Panc1 (cell line): Measurements from ENCODE around the gene KLF11. TPM values are rescaled to one million over a fixed set of nuclear protein-coding genes. Genes with fewer than 3 reads are reported as not detected.

ENCODE experiments used
- ATAC-seq: fragments of 200-7000 bp; cut with Tn5 transposase; 2 replicates; pipeline ENCODE4 v1.9.1; 2020; ENCODE audit warnings: mild to moderate bottlenecking, moderate library complexity
- BruUV-seq: library from RNA; stranded (reverse); fragments of 400-500 nt; replicated peaks from 2 replicates; lab custom pipeline; 2021; lab: Mats Ljungman, UMichigan
- CTCF ChIA-PET: fragments of 300-600 bp; sonication (Branson Sonifier 250); formaldehyde crosslinking; loops from one replicate; lab custom pipeline; 2022; ENCODE audit warnings: antibody characterized with exemption; lab: Charles Lee
- POLR2A ChIA-PET: fragments of 300-600 bp; sonication (Branson Sonifier 250); formaldehyde crosslinking; loops from one replicate; lab custom pipeline; 2022; ENCODE audit warnings: antibody characterized with exemption; lab: Charles Lee
- DNase-seq: peaks from one replicate; pipeline ENCODE4 v3.0.0-alpha.2; 2010; ENCODE audit warnings: low read depth, low spot score
- H3K27ac ChIP-seq: 2 replicates; pipeline ENCODE4 v1.5.1; 2011; ENCODE audit warnings: mild to moderate bottlenecking, low read length, inconsistent platforms
- H3K27me3 ChIP-seq: fragments of 200-500 bp; sonication (Bioruptor generic); 2 replicates; pipeline ENCODE4 v1.6.0; 2014; ENCODE audit warnings: low read length, inconsistent platforms; ENCODE audit not compliant: control insufficient read depth, insufficient read depth
- H3K36me3 ChIP-seq: fragments of 200-500 bp; sonication (Bioruptor generic); 2 replicates; pipeline ENCODE4 v1.5.1; 2014; ENCODE audit warnings: inconsistent platforms, mild to moderate bottlenecking, low read length, moderate library complexity; ENCODE audit not compliant: control insufficient read depth, insufficient read depth
- H3K4me1 ChIP-seq: 2 replicates; pipeline ENCODE4 v1.5.1; 2011; ENCODE audit warnings: inconsistent platforms, mild to moderate bottlenecking, low read length, moderate library complexity; ENCODE audit not compliant: control insufficient read depth, insufficient read depth
- H3K4me3 ChIP-seq, 2 experiments: 2 replicates each; pipeline ENCODE4 v1.5.1; 2011 to 2012; ENCODE audit warnings: low read depth in 2 of 2, low read length in 2 of 2, mild to moderate bottlenecking in 2 of 2, inconsistent platforms in 1 of 2, moderate library complexity in 1 of 2
- H3K9me3 ChIP-seq: fragments of 200-500 bp; sonication (Bioruptor generic); 2 replicates; pipeline ENCODE4 v1.5.1; 2014; ENCODE audit warnings: low read depth, mild to moderate bottlenecking, inconsistent platforms, low read length, moderate library complexity; ENCODE audit not compliant: control insufficient read depth, insufficient read depth
- CTCF ChIP-seq: fragments of 450-650 bp; IDR thresholded peaks from 2 replicates; pipeline ENCODE4 v1.5.1; 2017; ENCODE audit warnings: mild to moderate bottlenecking
- POLR2AphosphoS5 ChIP-seq: IDR thresholded peaks from 2 replicates; pipeline ENCODE4 v1.6.1; 2012; ENCODE audit warnings: mild to moderate bottlenecking, low read depth, low read length, moderate library complexity
- REST ChIP-seq, 2 experiments: IDR thresholded peaks; 2 replicates each; pipeline ENCODE4 v1.6.1; 2011 to 2012; ENCODE audit warnings: low read depth in 2 of 2, control low read depth in 1 of 2, low read length in 1 of 2, mild to moderate bottlenecking in 1 of 2, moderate library complexity in 1 of 2; ENCODE audit not compliant: insufficient read depth in 1 of 2
- SIN3A ChIP-seq: IDR thresholded peaks from 2 replicates; pipeline ENCODE4 v1.6.1; 2012; ENCODE audit warnings: low read depth, mild to moderate bottlenecking, low read length, moderate library complexity, borderline replicate concordance; ENCODE audit not compliant: insufficient read depth
- TCF7L2 ChIP-seq: IDR thresholded peaks from 2 replicates; pipeline ENCODE4 v1.6.1; 2011; ENCODE audit warnings: mild to moderate bottlenecking, low read depth, low read length, inconsistent platforms
- in situ Hi-C: cut with HindIII; loops from 2 replicates; pipeline ENCODE4 v1.10.0; 2016; ENCODE audit warnings: low sequenced_read_pairs, low pct_unique_long_range_greater_than_20kb
- intact Hi-C: fragments of 100-400 bp; cut with micrococcal nuclease; formaldehyde crosslinking; loops from one replicate; pipeline ENCODE4 v1.10.0; 2022; ENCODE audit not compliant: unreplicated experiment
- total RNA-seq: library from RNA; stranded (reverse); gene quantifications from one replicate; pipeline ENCODE4 v1.2.1, GENCODE V29; 2021; ENCODE audit not compliant: unreplicated experiment

The KLF11 gene
- total RNA-seq, 1 experiment from 2014 or later = 23.7 TPM

GRCh38 chr2:10063566-10063965 lies 20.2 kb downstream of the KLF11 start:
- ChIA-PET POLR2A (no interaction called here), CTCF (no interaction called here)
- BruUV-seq = no TSS peak
- Histone ChIP-seq H3K9me3 (no peaks in the 10 kb centered on the region), H3K27me3 (no peaks in the 10 kb centered on the region), H3K4me3 (no peak overlapping the region), H3K4me1 (no peaks in the 10 kb centered on the region), H3K27ac (no peak overlapping the region), H3K36me3 (no peaks in the 10 kb centered on the region)
- TF ChIP-seq TCF7L2 (no peak), SIN3A (no peak), POLR2AphosphoS5 (no peak), CTCF (no peak), REST (IDR thresholded peaks at IDR 0.05; ENCODE audit: insufficient read depth in 1 of 2, low read depth in 2 of 2, low read length in 1 of 2) (no peak)
- intact Hi-C loops (no loop called here), in situ Hi-C loops (no loop called here)
- DNase-seq = no peak
- no peak for ATAC-seq

- ChIA-PET CTCF (no interaction called here), POLR2A (interaction anchor here (0.7 kb wide), 1 partner anchor 344 kb away, joined by 6 read pairs; no protein-coding TSS in a partner anchor)
- ATAC-seq = no peak
- no TSS peak for BruUV-seq
- DNase-seq = no peak
- Histone ChIP-seq H3K27me3 (no peaks in the 10 kb centered on the region), H3K4me3 (no peak overlapping the region), H3K36me3 (no peaks in the 10 kb centered on the region), H3K4me1 (no peaks in the 10 kb centered on the region), H3K9me3 (no peaks in the 10 kb centered on the region), H3K27ac (no peak overlapping the region)
- in situ Hi-C loops (no loop called here), intact Hi-C loops (no loop called here)
- no peak for TF ChIP-seq CTCF
- TF ChIP-seq POLR2AphosphoS5 = no peak
- no peak for TF ChIP-seq REST (IDR thresholded peaks at IDR 0.05; ENCODE audit: insufficient read depth in 1 of 2, low read depth in 2 of 2, low read length in 1 of 2)
- no peak for TF ChIP-seq SIN3A
- TF ChIP-seq TCF7L2 = no peak
Measured at GRCh38 chr2:10064932-10065772, 21.8 kb downstream of the KLF11 start.
